Neural crest cell (in vitro differentiated cells): Measurements from ENCODE around the gene ADAMTS9. TPM values are rescaled to one million over a fixed set of nuclear protein-coding genes. Genes with fewer than 3 reads are reported as not detected.

Experiments used
- DNase-seq: peaks from one replicate; pipeline ENCODE4 v3.0.0; 2021; ENCODE audit warnings: low read depth, mixed read lengths, low spot score
- H3K27ac Mint-ChIP-seq: one replicate; pipeline ENCODE4 v1.8.0; 2021; ENCODE audit warnings: mild to moderate bottlenecking, mixed read lengths; ENCODE audit not compliant: unreplicated experiment
- H3K27me3 Mint-ChIP-seq: 2 replicates; pipeline ENCODE4 v1.8.0; 2021; ENCODE audit warnings: low read depth, mild to moderate bottlenecking, mixed read lengths
- H3K36me3 Mint-ChIP-seq: 2 replicates; pipeline ENCODE4 v1.8.0; 2021; ENCODE audit warnings: low read depth, mild to moderate bottlenecking, mixed read lengths
- H3K4me1 Mint-ChIP-seq: 2 replicates; pipeline ENCODE4 v1.8.0; 2021; ENCODE audit warnings: mixed read lengths
- H3K4me3 Mint-ChIP-seq: one replicate; pipeline ENCODE4 v1.8.0; 2021; ENCODE audit warnings: mild to moderate bottlenecking, mixed read lengths
- H3K9me3 Mint-ChIP-seq: 2 replicates; pipeline ENCODE4 v1.8.0; 2021; ENCODE audit warnings: mixed read lengths
- total RNA-seq: library from RNA; stranded (reverse); gene quantifications from 2 replicates; pipeline ENCODE4 v1.2.1, GENCODE V29; 2021
- TF ChIP-seq, protein P1 (sequence below): fragments of 200-600 bp; sonication (generic); conservative IDR thresholded peaks from 2 replicates; pipeline ENCODE4 v1.5.0; 2021; ENCODE audit warnings: antibody characterized with exemption, mild to moderate bottlenecking

ADAMTS9 gene
- total RNA-seq, 1 donor from 2014 or later = 15.1 TPM

DNA sequence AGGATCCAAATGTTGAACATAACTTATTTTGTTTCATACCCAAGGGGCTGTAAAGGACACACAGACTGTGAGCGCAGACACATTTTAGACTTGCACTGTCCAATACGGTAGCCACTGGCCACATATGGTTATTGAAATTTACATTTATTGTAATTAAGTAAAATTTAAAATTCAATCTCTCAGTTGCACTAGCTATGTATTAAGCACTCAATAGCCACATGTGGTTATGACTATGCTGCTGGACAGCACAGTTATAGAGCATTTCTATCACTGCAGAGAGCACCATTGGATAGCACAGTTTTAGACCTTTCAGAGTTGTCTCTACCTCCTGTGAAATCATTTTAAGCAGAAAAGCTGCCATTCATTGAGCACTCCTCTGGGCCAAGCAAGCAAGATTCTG, 204.3 kb downstream of the ADAMTS9 start:
- TF ChIP-seq, protein P1, sequence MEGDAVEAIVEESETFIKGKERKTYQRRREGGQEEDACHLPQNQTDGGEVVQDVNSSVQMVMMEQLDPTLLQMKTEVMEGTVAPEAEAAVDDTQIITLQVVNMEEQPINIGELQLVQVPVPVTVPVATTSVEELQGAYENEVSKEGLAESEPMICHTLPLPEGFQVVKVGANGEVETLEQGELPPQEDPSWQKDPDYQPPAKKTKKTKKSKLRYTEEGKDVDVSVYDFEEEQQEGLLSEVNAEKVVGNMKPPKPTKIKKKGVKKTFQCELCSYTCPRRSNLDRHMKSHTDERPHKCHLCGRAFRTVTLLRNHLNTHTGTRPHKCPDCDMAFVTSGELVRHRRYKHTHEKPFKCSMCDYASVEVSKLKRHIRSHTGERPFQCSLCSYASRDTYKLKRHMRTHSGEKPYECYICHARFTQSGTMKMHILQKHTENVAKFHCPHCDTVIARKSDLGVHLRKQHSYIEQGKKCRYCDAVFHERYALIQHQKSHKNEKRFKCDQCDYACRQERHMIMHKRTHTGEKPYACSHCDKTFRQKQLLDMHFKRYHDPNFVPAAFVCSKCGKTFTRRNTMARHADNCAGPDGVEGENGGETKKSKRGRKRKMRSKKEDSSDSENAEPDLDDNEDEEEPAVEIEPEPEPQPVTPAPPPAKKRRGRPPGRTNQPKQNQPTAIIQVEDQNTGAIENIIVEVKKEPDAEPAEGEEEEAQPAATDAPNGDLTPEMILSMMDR = no peak
- no peak for DNase-seq
- Mint-ChIP-seq H3K27me3 (no peaks in the 10 kb centered on the region), H3K4me3 (no peak overlapping the region), H3K4me1 (peaks cover 31% of the 10 kb centered on the region), H3K9me3 (no peaks in the 10 kb centered on the region), H3K27ac (no peak overlapping the region), H3K36me3 (no peaks in the 10 kb centered on the region)

DNA sequence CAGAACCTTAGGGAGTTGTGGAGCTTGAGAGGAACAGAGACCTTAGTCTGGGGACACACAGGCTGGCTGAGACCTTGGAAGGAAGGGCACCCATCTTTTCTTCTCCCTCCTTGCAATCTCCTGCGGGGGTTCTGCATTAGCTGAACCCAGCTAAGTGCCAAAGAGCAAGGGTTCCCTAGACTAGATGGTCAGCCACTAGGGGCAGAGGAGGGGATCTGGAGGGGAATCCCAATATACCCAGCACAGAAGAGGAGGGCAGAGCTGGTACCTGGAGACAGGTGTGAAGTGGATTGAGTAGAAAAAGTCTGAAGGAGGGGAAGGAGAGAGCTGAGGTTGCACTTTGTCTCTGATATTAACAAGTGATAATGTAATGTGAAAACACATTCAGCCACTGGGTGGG, 212.8 kb downstream of the ADAMTS9 start:
- Mint-ChIP-seq H3K4me3 (no peak overlapping the region), H3K36me3 (peaks cover 23% of the 10 kb centered on the region), H3K4me1 (peaks cover 21% of the 10 kb centered on the region), H3K9me3 (peaks cover 8% of the 10 kb centered on the region), H3K27me3 (no peaks in the 10 kb centered on the region), H3K27ac (no peak overlapping the region)
- DNase-seq = no peak
- TF ChIP-seq, protein P1 = no peak

DNA sequence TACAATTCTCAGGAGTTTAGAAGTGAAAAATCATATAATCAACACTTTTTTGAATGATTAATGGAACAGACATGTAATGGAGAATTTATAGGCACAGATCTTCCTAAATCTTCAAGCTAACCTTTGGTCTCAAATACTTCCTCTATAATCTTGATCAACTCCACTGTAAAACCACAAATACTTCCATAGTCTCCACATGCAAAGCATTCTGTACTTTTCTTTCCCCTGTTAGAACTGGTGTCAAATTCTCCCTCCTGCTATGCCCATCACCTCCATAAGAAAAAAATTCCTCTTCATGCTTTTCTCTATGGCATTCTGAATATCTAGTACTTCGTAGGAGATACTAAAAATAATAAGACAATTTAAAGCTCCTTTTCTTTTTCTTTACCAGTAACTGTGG, 214.3 kb downstream of the ADAMTS9 start:
- no peak for DNase-seq
- TF ChIP-seq, protein P1 = no peak
- Mint-ChIP-seq H3K36me3 (peaks cover 23% of the 10 kb centered on the region), H3K27me3 (no peaks in the 10 kb centered on the region), H3K4me3 (no peak overlapping the region), H3K9me3 (peaks cover 8% of the 10 kb centered on the region), H3K27ac (peak overlapping the region; percentile 20), H3K4me1 (peaks cover 33% of the 10 kb centered on the region)

DNA sequence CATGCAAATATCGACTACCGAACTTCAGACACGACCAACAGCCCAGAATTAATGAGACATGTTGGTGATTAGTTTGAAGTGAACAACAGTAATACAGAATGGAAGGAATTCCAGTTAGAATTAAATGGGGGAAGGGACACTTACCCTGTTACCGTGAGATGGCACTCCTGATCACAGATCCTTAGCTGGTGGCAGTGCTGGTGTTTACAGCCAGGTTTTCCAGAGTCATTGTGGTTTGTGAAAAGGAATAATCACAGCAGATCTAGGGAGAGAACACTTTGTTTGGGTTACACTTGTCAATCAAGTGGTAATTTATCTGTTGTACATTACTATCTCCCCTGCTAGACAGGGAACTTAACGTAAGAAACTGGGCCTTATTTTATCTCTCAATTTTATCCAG, 217.4 kb downstream of the ADAMTS9 start:
- no peak overlapping the region for H3K27ac Mint-ChIP-seq
- H3K4me1 Mint-ChIP-seq = peaks cover 55% of the 10 kb centered on the region
- no peak overlapping the region for H3K4me3 Mint-ChIP-seq
- no peak for DNase-seq
- H3K9me3 Mint-ChIP-seq = peaks cover 4% of the 10 kb centered on the region
- H3K36me3 Mint-ChIP-seq = peaks cover 12% of the 10 kb centered on the region
- TF ChIP-seq, protein P1 = no peak
- no peaks in the 10 kb centered on the region for H3K27me3 Mint-ChIP-seq

DNA sequence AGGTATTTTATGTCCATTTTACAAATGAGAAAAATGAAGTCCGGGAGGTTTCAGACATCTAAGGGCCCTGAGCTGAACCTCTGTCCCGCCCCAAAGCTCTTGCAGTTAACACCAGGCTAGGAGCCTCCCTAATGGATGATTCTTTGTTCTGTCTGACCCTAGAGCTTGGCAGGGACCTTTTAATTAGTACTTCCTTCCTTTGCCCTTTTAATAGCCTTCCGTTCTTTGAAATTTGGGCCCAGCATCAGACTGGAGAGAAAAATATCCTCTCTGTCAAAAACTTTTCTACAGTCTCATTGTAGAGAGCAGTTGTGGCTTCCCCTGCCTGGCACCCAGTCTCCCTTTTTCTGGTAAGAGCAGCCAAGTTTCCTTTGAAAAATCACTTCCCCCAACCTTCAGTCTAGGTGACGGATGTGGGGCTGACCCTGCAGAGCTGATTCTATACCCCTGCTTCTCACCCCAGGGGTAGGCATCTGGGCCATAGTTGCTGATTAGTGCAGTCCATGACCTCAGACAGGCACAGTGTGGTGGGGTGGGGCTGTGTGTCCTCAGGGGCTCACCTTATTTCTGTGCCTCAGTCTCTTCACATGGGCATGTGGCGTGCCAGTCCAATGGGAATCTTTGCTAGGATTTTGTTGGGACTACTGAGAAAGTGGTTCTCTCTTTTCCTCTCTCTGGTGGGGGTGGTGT, 220.4 kb downstream of the ADAMTS9 start:
- Mint-ChIP-seq H3K4me3 (peak overlapping the region; percentile 11), H3K4me1 (peaks cover 66% of the 10 kb centered on the region), H3K27ac (peak overlapping the region; percentile 68), H3K36me3 (no peaks in the 10 kb centered on the region), H3K27me3 (no peaks in the 10 kb centered on the region), H3K9me3 (no peaks in the 10 kb centered on the region)
- TF ChIP-seq, protein P1 = no peak
- no peak for DNase-seq
